Adrenal gland (tissue), 5 donors: Measurements from ENCODE around the gene S1PR4.

Experiments
- CTCF ChIP-seq, 6 experiments: fragments of 450-650 bp in 4 of 6; fragments of 200-600 bp in 2 of 6; sonication (generic) in 1 of 6; IDR thresholded peaks; 1 replicate in 5 of 6; 2 replicates in 1 of 6; pipeline versions ENCODE4 v1.5.1 to v1.8.0; 2016 to 2021; ENCODE audit warnings: antibody characterized with exemption in 6 of 6, mild to moderate bottlenecking in 2 of 6, moderate library complexity in 1 of 6
- POLR2A ChIP-seq, 2 donors: fragments of 450-650 bp; IDR thresholded peaks; one replicate each; pipeline ENCODE4 v1.6.1; 2017; ENCODE audit warnings: antibody characterized with exemption in 2 of 2, mild to moderate bottlenecking in 2 of 2, moderate library complexity in 1 of 2
- donor health status: DM: no; HTN: no; CAD: no.

- no peak for TF ChIP-seq POLR2A (IDR thresholded peaks at IDR 0.05)
- TF ChIP-seq CTCF (IDR thresholded peaks at IDR 0.05): no peak
These were observed 8.5 kb downstream of the S1PR4 start for GRCh38 chr19:3186891-3187661.
